HepG2 (cell line): Measurements from ENCODE around the gene MTA1. TPM values are rescaled to one million over a fixed set of nuclear protein-coding genes. Genes with fewer than 3 reads are reported as not detected.

ENCODE experiments used
- MLXIP ChIP-seq: sonication (generic); formaldehyde crosslinking; IDR thresholded peaks from 2 replicates; pipeline ENCODE4 v1.9.0; 2021; ENCODE audit warnings: missing genetic modification reagents, borderline replicate concordance
- PAX8 ChIP-seq: sonication (generic); formaldehyde crosslinking; IDR thresholded peaks from 2 replicates; pipeline ENCODE4 v1.8.0; 2022; ENCODE audit warnings: mild to moderate bottlenecking, missing genetic modification reagents, borderline replicate concordance
- PHF8 ChIP-seq: sonication (generic); formaldehyde crosslinking; IDR thresholded peaks from 2 replicates; pipeline ENCODE4 v1.5.0; 2020; ENCODE audit warnings: missing genetic modification reagents
- POGK ChIP-seq: sonication (generic); formaldehyde crosslinking; conservative IDR thresholded peaks from 2 replicates; pipeline ENCODE4 v1.8.0; 2022; ENCODE audit warnings: mild to moderate bottlenecking, moderate library complexity, missing genetic modification reagents
- RAD51 ChIP-seq: fragments of 450-650 bp; IDR thresholded peaks from 2 replicates; pipeline ENCODE4 v1.6.1; 2016; ENCODE audit warnings: borderline replicate concordance
- SAP130 ChIP-seq: IDR thresholded peaks from 2 replicates; pipeline ENCODE4 v1.6.1; 2016; ENCODE audit warnings: low read depth
- SRY ChIP-seq: sonication (generic); formaldehyde crosslinking; IDR thresholded peaks from 2 replicates; pipeline ENCODE4 v1.8.0; 2022; ENCODE audit warnings: mild to moderate bottlenecking, missing genetic modification reagents
- TARDBP ChIP-seq: sonication (generic); formaldehyde crosslinking; IDR thresholded peaks from 2 replicates; pipeline ENCODE4 v1.8.0; 2022; ENCODE audit warnings: mild to moderate bottlenecking, missing genetic modification reagents
- U2AF2 ChIP-seq: fragments of 200-400 bp; formaldehyde crosslinking; IDR thresholded peaks from 2 replicates; pipeline ENCODE4 v1.6.1; 2017; ENCODE audit warnings: low read depth, mild to moderate bottlenecking, low read length
- ZFP1 ChIP-seq: IDR thresholded peaks from 2 replicates; pipeline ENCODE4 v1.6.1; 2016
- ZNF136 ChIP-seq: sonication (generic); formaldehyde crosslinking; IDR thresholded peaks from 2 replicates; pipeline ENCODE4 v1.8.1; 2022; ENCODE audit warnings: low read depth, mild to moderate bottlenecking, moderate library complexity, missing genetic modification reagents
- ZNF75D ChIP-seq: sonication (generic); formaldehyde crosslinking; IDR thresholded peaks from 2 replicates; pipeline ENCODE4 v1.8.1; 2023; ENCODE audit warnings: missing genetic modification reagents, mild to moderate bottlenecking, borderline replicate concordance
- polyA plus RNA-seq, 8 experiments: library from polyadenylated mRNA; depleted of rRNA in 3 of 8; stranded (reverse) in 7 of 8; unstranded in 1 of 8; fragments of >200 nt; fragmentation: Illumina TruSeq in 4 of 8; extraction: Trizol in 4 of 8; gene quantifications; 2 replicates each; pipeline versions ENCODE4 v1.2.1 to v1.2.3, GENCODE V29; 2011 to 2016; ENCODE audit warnings: low read depth in 4 of 8, missing spikeins in 1 of 8, mixed read lengths in 1 of 8; ENCODE audit not compliant: insufficient read depth in 1 of 8
- total RNA-seq, 5 experiments: library from RNA; depleted of rRNA; stranded (reverse); fragments of >200 nt; fragmentation: Illumina TruSeq; extraction: Trizol; gene quantifications; 2 replicates each; pipeline ENCODE4 v1.2.3, GENCODE V29; 2016; ENCODE audit warnings: low read depth in 1 of 5
- TF ChIP-seq, protein P1 (sequence below): sonication (generic); formaldehyde crosslinking; IDR thresholded peaks from 2 replicates; pipeline ENCODE4 v1.5.1; 2020; ENCODE audit warnings: mild to moderate bottlenecking, missing genetic modification reagents, moderate library complexity
- TF ChIP-seq, protein P2 (sequence below): sonication (generic); formaldehyde crosslinking; IDR thresholded peaks from 2 replicates; pipeline ENCODE4 v1.4.0; 2020; ENCODE audit warnings: mild to moderate bottlenecking, missing genetic modification reagents

Gene MTA1
- total and polyA plus RNA-seq, 2 of the 13 experiments (the other 11 are each of a cell fraction or from before 2014, with no cell fraction given): 35.2 to 85.8 TPM

GRCh38 chr14:105414456-105415371, 4.9 kb upstream of the MTA1 start (continued):
- TF ChIP-seq MLXIP (no peak), SAP130 (CRISPR knock-in tag) (peak; percentile 16; the same call in 1 of the 2 replicates), U2AF2 (no peak), ZNF136 (CRISPR knock-in tag) (no peak), PAX8 (CRISPR knock-in tag) (no peak), TARDBP (CRISPR knock-in tag) (peak; percentile 32; the same call in 1 of the 2 replicates), SRY (CRISPR knock-in tag) (0 out of 2 replicates have a peak, but pooled peaks have one; percentile 29), PHF8 (CRISPR knock-in tag) (0 out of 2 replicates have a peak, but pooled peaks have one; percentile 30), RAD51 (no peak), POGK (peak; percentile 38; the same call in 1 of the 2 replicates), ZNF75D (CRISPR knock-in tag) (no peak), ZFP1 (no peak)
- TF ChIP-seq, protein P1, sequence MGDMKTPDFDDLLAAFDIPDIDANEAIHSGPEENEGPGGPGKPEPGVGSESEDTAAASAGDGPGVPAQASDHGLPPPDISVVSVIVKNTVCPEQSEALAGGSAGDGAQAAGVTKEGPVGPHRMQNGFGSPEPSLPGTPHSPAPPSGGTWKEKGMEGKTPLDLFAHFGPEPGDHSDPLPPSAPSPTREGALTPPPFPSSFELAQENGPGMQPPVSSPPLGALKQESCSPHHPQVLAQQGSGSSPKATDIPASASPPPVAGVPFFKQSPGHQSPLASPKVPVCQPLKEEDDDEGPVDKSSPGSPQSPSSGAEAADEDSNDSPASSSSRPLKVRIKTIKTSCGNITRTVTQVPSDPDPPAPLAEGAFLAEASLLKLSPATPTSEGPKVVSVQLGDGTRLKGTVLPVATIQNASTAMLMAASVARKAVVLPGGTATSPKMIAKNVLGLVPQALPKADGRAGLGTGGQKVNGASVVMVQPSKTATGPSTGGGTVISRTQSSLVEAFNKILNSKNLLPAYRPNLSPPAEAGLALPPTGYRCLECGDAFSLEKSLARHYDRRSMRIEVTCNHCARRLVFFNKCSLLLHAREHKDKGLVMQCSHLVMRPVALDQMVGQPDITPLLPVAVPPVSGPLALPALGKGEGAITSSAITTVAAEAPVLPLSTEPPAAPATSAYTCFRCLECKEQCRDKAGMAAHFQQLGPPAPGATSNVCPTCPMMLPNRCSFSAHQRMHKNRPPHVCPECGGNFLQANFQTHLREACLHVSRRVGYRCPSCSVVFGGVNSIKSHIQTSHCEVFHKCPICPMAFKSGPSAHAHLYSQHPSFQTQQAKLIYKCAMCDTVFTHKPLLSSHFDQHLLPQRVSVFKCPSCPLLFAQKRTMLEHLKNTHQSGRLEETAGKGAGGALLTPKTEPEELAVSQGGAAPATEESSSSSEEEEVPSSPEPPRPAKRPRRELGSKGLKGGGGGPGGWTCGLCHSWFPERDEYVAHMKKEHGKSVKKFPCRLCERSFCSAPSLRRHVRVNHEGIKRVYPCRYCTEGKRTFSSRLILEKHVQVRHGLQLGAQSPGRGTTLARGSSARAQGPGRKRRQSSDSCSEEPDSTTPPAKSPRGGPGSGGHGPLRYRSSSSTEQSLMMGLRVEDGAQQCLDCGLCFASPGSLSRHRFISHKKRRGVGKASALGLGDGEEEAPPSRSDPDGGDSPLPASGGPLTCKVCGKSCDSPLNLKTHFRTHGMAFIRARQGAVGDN (CRISPR knock-in tag): peak; percentile 79
- TF ChIP-seq, protein P2, sequence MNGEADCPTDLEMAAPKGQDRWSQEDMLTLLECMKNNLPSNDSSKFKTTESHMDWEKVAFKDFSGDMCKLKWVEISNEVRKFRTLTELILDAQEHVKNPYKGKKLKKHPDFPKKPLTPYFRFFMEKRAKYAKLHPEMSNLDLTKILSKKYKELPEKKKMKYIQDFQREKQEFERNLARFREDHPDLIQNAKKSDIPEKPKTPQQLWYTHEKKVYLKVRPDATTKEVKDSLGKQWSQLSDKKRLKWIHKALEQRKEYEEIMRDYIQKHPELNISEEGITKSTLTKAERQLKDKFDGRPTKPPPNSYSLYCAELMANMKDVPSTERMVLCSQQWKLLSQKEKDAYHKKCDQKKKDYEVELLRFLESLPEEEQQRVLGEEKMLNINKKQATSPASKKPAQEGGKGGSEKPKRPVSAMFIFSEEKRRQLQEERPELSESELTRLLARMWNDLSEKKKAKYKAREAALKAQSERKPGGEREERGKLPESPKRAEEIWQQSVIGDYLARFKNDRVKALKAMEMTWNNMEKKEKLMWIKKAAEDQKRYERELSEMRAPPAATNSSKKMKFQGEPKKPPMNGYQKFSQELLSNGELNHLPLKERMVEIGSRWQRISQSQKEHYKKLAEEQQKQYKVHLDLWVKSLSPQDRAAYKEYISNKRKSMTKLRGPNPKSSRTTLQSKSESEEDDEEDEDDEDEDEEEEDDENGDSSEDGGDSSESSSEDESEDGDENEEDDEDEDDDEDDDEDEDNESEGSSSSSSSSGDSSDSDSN (CRISPR knock-in tag): peak; percentile 35
